GM12878 (cell line): Measurements from ENCODE around the gene PDLIM5. TPM values are rescaled to one million over a fixed set of nuclear protein-coding genes. Genes with fewer than 3 reads are reported as not detected.

Experiments
- ATAC-seq: fragments of 200-7000 bp; cut with Tn5 transposase; 3 replicates; pipeline ENCODE4 v1.9.1; 2020; ENCODE audit warnings: mild to moderate bottlenecking, moderate library complexity
- BruUV-seq: library from RNA; stranded (reverse); fragments of 400-500 nt; replicated peaks from 2 replicates; lab custom pipeline; 2021; lab: Mats Ljungman, UMichigan
- CTCF ChIA-PET: fragments of 300-600 bp; sonication (Branson Sonifier 250); formaldehyde crosslinking; extraction: SDS; loops from one replicate; lab custom pipeline; 2021; ENCODE audit warnings: inconsistent platforms; lab: Yijun Ruan, JAX
- POLR2A ChIA-PET: fragments of 350-600 bp; formaldehyde crosslinking; extraction: SDS; loops from one replicate; lab custom pipeline; 2021; ENCODE audit warnings: inconsistent platforms; lab: Charles Lee
- RAD21 ChIA-PET: fragments of 300-600 bp; sonication (Branson Sonifier 250); formaldehyde crosslinking; loops from one replicate; lab custom pipeline; 2023; ENCODE audit warnings: antibody characterized with exemption; ENCODE audit not compliant: unreplicated experiment; lab: Charles Lee
- SMC1A ChIA-PET: fragments of 300-600 bp; sonication (Branson Sonifier 250); formaldehyde crosslinking; loops from one replicate; lab custom pipeline; 2023; ENCODE audit not compliant: unreplicated experiment, uncharacterized antibody; lab: Charles Lee
- DNase-seq: peaks from one replicate; pipeline ENCODE4 v3.0.0-alpha.2; 2011; ENCODE audit warnings: low read depth, low spot score
- FAIRE-seq: peaks from 3 replicates; lab custom pipeline; 2011; peaks lifted over from hg19 to GRCh38; lab: Jason Lieb, UNC
- H2AFZ ChIP-seq: 2 replicates; pipeline ENCODE4 v1.6.0; 2011; ENCODE audit warnings: low read depth, low read length, control low read depth; ENCODE audit not compliant: control insufficient read depth
- H3K27ac ChIP-seq: 2 replicates; pipeline ENCODE4 v1.5.1; 2011; ENCODE audit warnings: control low read depth; ENCODE audit not compliant: control insufficient read depth, insufficient read depth
- H3K27me3 ChIP-seq, 2 experiments: replicated peaks in 1 of 2; 2 replicates each; pipeline versions ENCODE4 v1.6.0 to v1.6.1; 2011; ENCODE audit warnings: low read length in 1 of 2; ENCODE audit not compliant: control insufficient read depth in 2 of 2, insufficient read depth in 2 of 2
- H3K36me3 ChIP-seq, 2 experiments: 2 replicates each; pipeline ENCODE4 v1.5.1; 2011; ENCODE audit warnings: low read length in 1 of 2; ENCODE audit not compliant: control insufficient read depth in 2 of 2, insufficient read depth in 2 of 2
- H3K4me1 ChIP-seq: 2 replicates; pipeline ENCODE4 v1.6.1; 2011; ENCODE audit warnings: mild to moderate bottlenecking, low read length, moderate library complexity, mixed read lengths; ENCODE audit not compliant: control insufficient read depth, insufficient read depth
- H3K4me2 ChIP-seq: 2 replicates; pipeline ENCODE4 v1.6.0; 2011; ENCODE audit warnings: control low read depth; ENCODE audit not compliant: control insufficient read depth, insufficient read depth
- H3K4me3 ChIP-seq: fragments of 200-600 bp; sonication (generic); 2 replicates; pipeline ENCODE4 v1.5.1; 2016
- H3K79me2 ChIP-seq: 2 replicates; pipeline ENCODE4 v1.6.0; 2011; ENCODE audit warnings: low read length; ENCODE audit not compliant: control insufficient read depth, insufficient read depth
- H3K9ac ChIP-seq: 2 replicates; pipeline ENCODE4 v1.8.0; 2011; ENCODE audit warnings: low read length, control low read depth, mixed read lengths; ENCODE audit not compliant: control insufficient read depth, insufficient read depth
- H3K9me3 ChIP-seq: replicated peaks from 3 replicates; pipeline ENCODE4 v1.5.1; 2011; ENCODE audit warnings: mild to moderate bottlenecking, low read length; ENCODE audit not compliant: control insufficient read depth, insufficient read depth
- H4K20me1 ChIP-seq: 2 replicates; pipeline ENCODE4 v1.6.0; 2011; ENCODE audit not compliant: control insufficient read depth, insufficient read depth
- BHLHE40 ChIP-seq, 2 experiments: fragments of 450-650 bp in 1 of 2; IDR thresholded peaks; 2 replicates each; pipeline ENCODE4 v1.6.1; 2011 to 2017; ENCODE audit warnings: low read depth in 2 of 2, borderline replicate concordance in 1 of 2, improper control_type of control experiment in 1 of 2, low read length in 1 of 2, mild to moderate bottlenecking in 1 of 2
- JUND ChIP-seq: IDR thresholded peaks from 2 replicates; pipeline ENCODE4 v1.6.1; 2012; ENCODE audit warnings: low read depth, mild to moderate bottlenecking, low read length, improper control_type of control experiment, moderate library complexity
- NBN ChIP-seq: fragments of 450-650 bp; IDR thresholded peaks from 2 replicates; pipeline ENCODE4 v1.6.1; 2016
- RFX5 ChIP-seq: IDR thresholded peaks from 2 replicates; pipeline ENCODE4 v1.6.1; 2011; ENCODE audit warnings: low read depth, low read length, improper control_type of control experiment
- TCF7 ChIP-seq: IDR thresholded peaks from 2 replicates; pipeline ENCODE4 v1.6.1; 2014; ENCODE audit warnings: antibody characterized with exemption, borderline replicate concordance
- USF2 ChIP-seq: IDR thresholded peaks from 2 replicates; pipeline ENCODE4 v1.6.1; 2011; ENCODE audit warnings: low read depth, low read length, improper control_type of control experiment, borderline replicate concordance
- WRNIP1 ChIP-seq: IDR thresholded peaks from 2 replicates; pipeline ENCODE4 v1.6.1; 2011; ENCODE audit warnings: low read depth, low read length, improper control_type of control experiment, borderline replicate concordance
- ZBTB33 ChIP-seq: fragments of 450-650 bp; IDR thresholded peaks from 2 replicates; pipeline ENCODE4 v1.6.1; 2017; ENCODE audit warnings: mild to moderate bottlenecking
- ZNF207 ChIP-seq: fragments of 450-650 bp; IDR thresholded peaks from 2 replicates; pipeline ENCODE4 v1.6.1; 2014; ENCODE audit warnings: antibody characterized with exemption, mild to moderate bottlenecking, borderline replicate concordance
- ZZZ3 ChIP-seq: IDR thresholded peaks from 2 replicates; pipeline ENCODE4 v1.6.1; 2011; ENCODE audit warnings: low read depth; ENCODE audit not compliant: control insufficient read depth, insufficient read length
- WGBS: methylation state at CpG from one replicate; pipeline ENCODE4 v1.1.6; 2016; ENCODE audit warnings: low lambda C conversion rate; ENCODE audit not compliant: insufficient replicate concordance, insufficient coverage; ENCODE audit errors: missing lambda C conversion rate; 5-methylcytosine and 5-hydroxymethylcytosine counted together
- in situ Hi-C: fragments of 300-500 bp; cut with MboI; formaldehyde crosslinking; loops from 9 replicates; pipeline ENCODE4 v1.14.3; 2018; ENCODE audit warnings: mixed read lengths
- intact Hi-C: fragments of 100-400 bp; cut with micrococcal nuclease; formaldehyde crosslinking; loops from one replicate; pipeline ENCODE4 v1.14.2; 2022; ENCODE audit not compliant: unreplicated experiment
- polyA plus RNA-seq, 11 experiments: library from polyadenylated mRNA; depleted of rRNA in 4 of 11; unstranded in 6 of 11; stranded (reverse) in 5 of 11; fragments of >200 nt; fragmentation: Nextera tagmentation in 4 of 11; fragmentation: Illumina TruSeq in 1 of 11; extraction: Ambion mirVana in 4 of 11; extraction: Trizol in 1 of 11; gene quantifications; 1 replicate in 1 of 11; 2 replicates in 10 of 11; pipeline versions ENCODE4 v1.2.1 to v1.2.3, GENCODE V29; 2011 to 2016; ENCODE audit warnings: inconsistent platforms in 2 of 11, missing spikeins in 2 of 11, low read depth in 1 of 11
- total RNA-seq, 4 experiments: library from RNA; depleted of rRNA in 3 of 4; stranded (reverse); fragments of >200 nt in 3 of 4; fragmentation: Illumina TruSeq in 1 of 4; extraction: Trizol in 1 of 4; gene quantifications; 2 replicates each; pipeline versions ENCODE4 v1.2.1 to v1.2.3, GENCODE V29; 2013 to 2021
- TF ChIP-seq, protein P1 (sequence below): fragments of 450-650 bp; IDR thresholded peaks from 2 replicates; pipeline ENCODE4 v1.6.1; 2017; ENCODE audit warnings: mild to moderate bottlenecking, moderate library complexity

The PDLIM5 gene
- total and polyA plus RNA-seq, 10 of the 15 experiments (the other 5 are each of a cell fraction or from before 2014, with no cell fraction given) = 10.0 to 52.9 (median 20.7) TPM

DNA sequence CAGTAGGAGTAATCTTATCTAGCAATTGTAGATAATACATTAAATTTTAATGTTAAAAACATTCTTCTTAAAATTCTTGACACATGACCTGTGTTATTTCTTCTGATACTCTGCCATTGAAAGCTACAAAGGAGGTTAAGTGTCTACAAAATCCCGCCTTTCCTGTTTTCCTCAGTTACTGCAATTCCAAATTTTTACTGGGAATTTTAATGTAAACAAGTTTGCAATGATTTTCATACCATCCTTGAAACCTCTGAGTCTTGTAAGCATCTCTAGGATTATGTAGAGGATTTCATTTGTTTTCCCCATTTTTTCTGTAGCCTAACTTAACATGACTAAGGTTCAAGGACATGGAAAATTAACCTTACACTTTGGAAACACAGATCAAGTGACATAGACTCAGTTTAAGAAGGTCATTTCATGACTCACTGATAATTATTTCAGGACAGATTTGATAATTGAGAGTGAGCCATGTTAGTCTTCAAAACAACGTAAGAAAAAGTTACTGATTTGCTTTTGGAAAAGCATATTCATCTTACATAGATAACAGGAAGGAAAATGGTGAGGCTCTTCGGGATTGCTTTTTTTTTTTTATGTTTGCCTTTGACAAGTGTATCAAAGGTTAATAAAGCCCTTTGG lies 39.6 kb upstream of the PDLIM5 start (continued):
- TF ChIP-seq RFX5 (no peak), ZBTB33 (no peak)
- TF ChIP-seq, protein P1, sequence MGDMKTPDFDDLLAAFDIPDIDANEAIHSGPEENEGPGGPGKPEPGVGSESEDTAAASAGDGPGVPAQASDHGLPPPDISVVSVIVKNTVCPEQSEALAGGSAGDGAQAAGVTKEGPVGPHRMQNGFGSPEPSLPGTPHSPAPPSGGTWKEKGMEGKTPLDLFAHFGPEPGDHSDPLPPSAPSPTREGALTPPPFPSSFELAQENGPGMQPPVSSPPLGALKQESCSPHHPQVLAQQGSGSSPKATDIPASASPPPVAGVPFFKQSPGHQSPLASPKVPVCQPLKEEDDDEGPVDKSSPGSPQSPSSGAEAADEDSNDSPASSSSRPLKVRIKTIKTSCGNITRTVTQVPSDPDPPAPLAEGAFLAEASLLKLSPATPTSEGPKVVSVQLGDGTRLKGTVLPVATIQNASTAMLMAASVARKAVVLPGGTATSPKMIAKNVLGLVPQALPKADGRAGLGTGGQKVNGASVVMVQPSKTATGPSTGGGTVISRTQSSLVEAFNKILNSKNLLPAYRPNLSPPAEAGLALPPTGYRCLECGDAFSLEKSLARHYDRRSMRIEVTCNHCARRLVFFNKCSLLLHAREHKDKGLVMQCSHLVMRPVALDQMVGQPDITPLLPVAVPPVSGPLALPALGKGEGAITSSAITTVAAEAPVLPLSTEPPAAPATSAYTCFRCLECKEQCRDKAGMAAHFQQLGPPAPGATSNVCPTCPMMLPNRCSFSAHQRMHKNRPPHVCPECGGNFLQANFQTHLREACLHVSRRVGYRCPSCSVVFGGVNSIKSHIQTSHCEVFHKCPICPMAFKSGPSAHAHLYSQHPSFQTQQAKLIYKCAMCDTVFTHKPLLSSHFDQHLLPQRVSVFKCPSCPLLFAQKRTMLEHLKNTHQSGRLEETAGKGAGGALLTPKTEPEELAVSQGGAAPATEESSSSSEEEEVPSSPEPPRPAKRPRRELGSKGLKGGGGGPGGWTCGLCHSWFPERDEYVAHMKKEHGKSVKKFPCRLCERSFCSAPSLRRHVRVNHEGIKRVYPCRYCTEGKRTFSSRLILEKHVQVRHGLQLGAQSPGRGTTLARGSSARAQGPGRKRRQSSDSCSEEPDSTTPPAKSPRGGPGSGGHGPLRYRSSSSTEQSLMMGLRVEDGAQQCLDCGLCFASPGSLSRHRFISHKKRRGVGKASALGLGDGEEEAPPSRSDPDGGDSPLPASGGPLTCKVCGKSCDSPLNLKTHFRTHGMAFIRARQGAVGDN = no peak
- TF ChIP-seq, all 136 proteins: peak for 0

DNA sequence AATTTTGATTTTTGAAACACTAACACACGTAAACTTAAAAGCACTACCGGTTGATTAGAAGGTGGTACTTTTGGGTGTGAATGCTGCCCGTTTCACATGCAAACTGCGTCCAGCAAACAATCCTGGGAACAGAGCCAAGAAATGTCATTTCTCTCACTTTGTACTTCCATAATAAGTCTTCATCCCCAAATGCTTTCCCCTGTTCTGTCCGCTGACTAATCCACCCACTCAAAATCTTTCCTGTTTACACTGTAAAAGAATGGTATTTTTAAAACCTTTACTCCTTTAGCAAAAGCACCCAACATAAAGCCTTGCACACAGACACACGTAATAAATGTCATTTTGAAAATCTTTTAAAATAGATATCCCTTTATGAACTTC lies 39.1 kb upstream of the PDLIM5 start:
- FAIRE-seq (no peak), ATAC-seq (no peak), DNase-seq (no peak)
- 9% methylated on average over 6 of the region's 6 CpGs for WGBS
- H3K27ac ChIP-seq = no peak overlapping the region
- H3K36me3 ChIP-seq = no peaks in the 10 kb centered on the region
- no peak overlapping the region for H3K4me2 ChIP-seq
- intact Hi-C loops (no loop called here), in situ Hi-C loops (no loop called here)
- ChIA-PET RAD21 (no interaction called here), POLR2A (no interaction called here), SMC1A (no interaction called here), CTCF (interaction anchor here (1.3 kb wide), 1 partner anchor 186 kb away, joined by 3 read pairs; no protein-coding TSS in a partner anchor)
- H4K20me1 ChIP-seq = no peaks in the 10 kb centered on the region
- H3K27me3 ChIP-seq = peaks cover 0 to 3% of the 10 kb centered on the region in 2 experiments; a peak in 1 of 4 replicates
- H3K4me3 ChIP-seq = no peak overlapping the region
- H3K9me3 ChIP-seq = no peaks in the 10 kb centered on the region; the same call in 2 of the 3 replicates
- TF ChIP-seq WRNIP1 = no peak
- TF ChIP-seq ZZZ3 = no peak
- no peak for TF ChIP-seq TCF7
- no peak for TF ChIP-seq JUND
- TF ChIP-seq ZNF207 = no peak
- no peak for TF ChIP-seq NBN
- no peak for TF ChIP-seq USF2
- TF ChIP-seq ZBTB33 = no peak
- no peak for TF ChIP-seq BHLHE40 (IDR thresholded peaks at IDR 0.05; ENCODE audit: borderline replicate concordance in 1 of 2, low read depth in 2 of 2, low read length in 1 of 2)
- no peaks in the 10 kb centered on the region for H3K79me2 ChIP-seq
- no TSS peak for BruUV-seq
- H3K9ac ChIP-seq = no peak overlapping the region
- no peak overlapping the region for H2AFZ ChIP-seq
- H3K4me1 ChIP-seq = no peaks in the 10 kb centered on the region
